Neural cell (in vitro differentiated cells): ENCODE data around the gene PANK1. TPM values are rescaled to one million over a fixed set of nuclear protein-coding genes. Genes with fewer than 3 reads are reported as not detected.

Experiments used
- H2AFZ ChIP-seq: fragments of 200-600, 300-800 bp; sonication (generic), shearing (Covaris generic); 2 replicates; pipeline ENCODE4 v1.6.0; 2014; ENCODE audit warnings: low read depth, mild to moderate bottlenecking, antibody characterized with exemption, low read length, moderate library complexity
- H3F3A ChIP-seq: fragments of 200-600 bp; shearing (Covaris generic); 2 replicates; pipeline ENCODE4 v1.6.1; 2016; ENCODE audit warnings: mild to moderate bottlenecking, moderate library complexity, mixed read lengths, antibody characterized with exemption, low read length; ENCODE audit not compliant: insufficient read depth, poor library complexity, severe bottlenecking
- H3K27ac ChIP-seq: fragments of 200-600, 300-800 bp; sonication (generic), shearing (Covaris generic); 2 replicates; pipeline ENCODE4 v1.5.1; 2014; ENCODE audit warnings: mild to moderate bottlenecking, low read length, moderate library complexity
- H3K27me3 ChIP-seq: fragments of 300-800, 200-600 bp; sonication (generic), shearing (Covaris generic); 2 replicates; pipeline ENCODE4 v1.6.0; 2014; ENCODE audit warnings: mild to moderate bottlenecking, low read depth, low read length, moderate library complexity; ENCODE audit not compliant: insufficient read depth
- H3K36me3 ChIP-seq: fragments of 300-800, 200-600 bp; sonication (generic), shearing (Covaris generic); 2 replicates; pipeline ENCODE4 v1.5.1; 2014; ENCODE audit warnings: mild to moderate bottlenecking, antibody characterized with exemption, low read length, moderate library complexity; ENCODE audit not compliant: insufficient read depth
- H3K4me2 ChIP-seq: fragments of 300-800, 200-600 bp; sonication (generic), shearing (Covaris generic); 2 replicates; pipeline ENCODE4 v1.6.0; 2014; ENCODE audit warnings: mild to moderate bottlenecking, low read length
- H3K4me3 ChIP-seq: fragments of 300-800, 200-600 bp; sonication (generic), shearing (Covaris generic); 2 replicates; pipeline ENCODE4 v1.5.1; 2014; ENCODE audit warnings: mild to moderate bottlenecking, low read length, moderate library complexity
- H3K79me2 ChIP-seq: fragments of 200-600 bp; shearing (Covaris generic); replicated peaks from 2 replicates; pipeline ENCODE4 v1.6.0; 2014; ENCODE audit warnings: mild to moderate bottlenecking, low read length, moderate library complexity; ENCODE audit not compliant: insufficient read depth
- H3K9ac ChIP-seq: fragments of 300-800, 200-600 bp; sonication (generic), shearing (Covaris generic); 2 replicates; pipeline ENCODE4 v1.6.1; 2016; ENCODE audit warnings: mild to moderate bottlenecking, low read length, mixed read lengths
- H3K9me2 ChIP-seq: fragments of 200-600 bp; shearing (Covaris generic); 2 replicates; pipeline ENCODE4 v1.6.1; 2016; ENCODE audit warnings: mild to moderate bottlenecking, low read length, mixed read lengths; ENCODE audit not compliant: insufficient read depth
- H3K9me3 ChIP-seq: fragments of 200-600, 300-800 bp; sonication (generic), shearing (Covaris generic); 2 replicates; pipeline ENCODE4 v1.6.1; 2016; ENCODE audit warnings: mild to moderate bottlenecking, mixed run types, low read length, moderate library complexity, mixed read lengths
- H4K20me1 ChIP-seq: fragments of 200-600 bp; shearing (Covaris generic); 2 replicates; pipeline ENCODE4 v1.6.1; 2016; ENCODE audit warnings: mild to moderate bottlenecking, mixed run types; ENCODE audit not compliant: insufficient read depth
- CTCF ChIP-seq: fragments of 450-650 bp; IDR thresholded peaks from 2 replicates; pipeline ENCODE4 v1.5.1; 2014; ENCODE audit warnings: antibody characterized with exemption, mild to moderate bottlenecking, moderate library complexity; ENCODE audit not compliant: poor library complexity, severe bottlenecking
- EP300 ChIP-seq: fragments of 450-650 bp; conservative IDR thresholded peaks from 2 replicates; pipeline ENCODE4 v1.6.1; 2014; ENCODE audit warnings: antibody characterized with exemption, mild to moderate bottlenecking, moderate library complexity; ENCODE audit not compliant: poor library complexity, severe bottlenecking
- EZH2 ChIP-seq: fragments of 200-600, 300-800 bp; shearing (Covaris generic), sonication (generic); IDR thresholded peaks from 2 replicates; pipeline ENCODE4 v1.6.1; 2014; ENCODE audit warnings: antibody characterized with exemption, low read length, borderline replicate concordance, mild to moderate bottlenecking; ENCODE audit not compliant: insufficient read depth, poor library complexity, severe bottlenecking
- MXI1 ChIP-seq: fragments of 450-650 bp; conservative IDR thresholded peaks from 2 replicates; pipeline ENCODE4 v1.6.1; 2014; ENCODE audit warnings: antibody characterized with exemption, mild to moderate bottlenecking; ENCODE audit not compliant: poor library complexity, severe bottlenecking
- POLR2AphosphoS5 ChIP-seq: IDR thresholded peaks from 2 replicates; pipeline ENCODE4 v1.6.1; 2012
- RAD21 ChIP-seq: fragments of 450-650 bp; conservative IDR thresholded peaks from 2 replicates; pipeline ENCODE4 v1.6.1; 2014; ENCODE audit warnings: antibody characterized with exemption, mild to moderate bottlenecking, moderate library complexity
- REST ChIP-seq: IDR thresholded peaks from 2 replicates; pipeline ENCODE4 v1.6.1; 2012; ENCODE audit warnings: borderline replicate concordance
- SMC3 ChIP-seq: fragments of 450-650 bp; conservative IDR thresholded peaks from 2 replicates; pipeline ENCODE4 v1.6.1; 2014; ENCODE audit warnings: antibody characterized with exemption, mild to moderate bottlenecking, moderate library complexity; ENCODE audit not compliant: poor library complexity
- TAF1 ChIP-seq: IDR thresholded peaks from 2 replicates; pipeline ENCODE4 v1.6.1; 2012; ENCODE audit warnings: low read depth
- polyA plus RNA-seq: library from polyadenylated mRNA; depleted of rRNA; stranded (reverse); fragments of >200 nt; gene quantifications from 2 replicates; pipeline ENCODE4 v1.2.3, GENCODE V29; 2014

PANK1 gene
- polyA plus RNA-seq, 1 donor from 2014 or later = 15.4 TPM

- Histone ChIP-seq H3K9ac (no peak overlapping the region), H3K9me3 (no peaks in the 10 kb centered on the region), H3F3A (no peaks in the 10 kb centered on the region), H3K27ac (no peak overlapping the region), H3K36me3 (no peaks in the 10 kb centered on the region), H4K20me1 (no peaks in the 10 kb centered on the region), H3K27me3 (no peaks in the 10 kb centered on the region), H3K4me2 (no peak overlapping the region), H2AFZ (no peak overlapping the region), H3K4me3 (no peak overlapping the region), H3K79me2 (no peaks in the 10 kb centered on the region), H3K9me2 (no peaks in the 10 kb centered on the region)
- no peak for TF ChIP-seq TAF1
- TF ChIP-seq EZH2 = no peak
- TF ChIP-seq RAD21 = no peak
- TF ChIP-seq SMC3 = no peak
- no peak for TF ChIP-seq MXI1
- TF ChIP-seq EP300 = no peak
- no peak for TF ChIP-seq REST
- TF ChIP-seq POLR2AphosphoS5 = no peak
- no peak for TF ChIP-seq CTCF
These were observed 94.5 kb downstream of the PANK1 start for GRCh38 chr10:89550509-89550908.

GRCh38 chr10:89549510-89549909 is 95.5 kb downstream of the PANK1 start:
- Histone ChIP-seq H3K36me3 (no peaks in the 10 kb centered on the region), H3K27me3 (no peaks in the 10 kb centered on the region), H3K9ac (no peak overlapping the region), H3K79me2 (no peaks in the 10 kb centered on the region), H3K9me3 (no peaks in the 10 kb centered on the region), H4K20me1 (no peaks in the 10 kb centered on the region), H3F3A (no peaks in the 10 kb centered on the region), H3K4me3 (no peak overlapping the region), H3K9me2 (no peaks in the 10 kb centered on the region), H3K27ac (no peak overlapping the region), H3K4me2 (no peak overlapping the region), H2AFZ (no peak overlapping the region)
- TF ChIP-seq MXI1 (no peak), TAF1 (no peak), EP300 (no peak), RAD21 (no peak), EZH2 (no peak)

DNA sequence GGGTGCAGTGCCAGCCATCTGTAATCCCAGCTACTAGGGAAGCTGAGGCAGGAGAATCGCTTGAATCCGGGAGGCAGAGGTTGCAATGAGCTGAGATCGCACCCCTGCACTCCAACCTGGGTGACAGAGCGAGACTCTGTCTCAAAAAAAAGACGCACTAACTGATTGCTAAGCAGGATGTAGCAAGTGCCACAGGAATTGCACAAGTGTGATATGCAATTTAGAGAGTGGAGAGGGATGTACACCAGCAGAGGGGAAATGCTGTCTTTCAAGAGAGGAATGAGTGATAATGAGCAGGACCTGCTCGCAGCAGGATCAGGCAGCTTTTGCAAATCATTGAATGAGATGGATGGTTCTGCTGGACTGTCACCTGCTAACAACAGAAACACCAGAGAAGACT is 96.4 kb downstream of the PANK1 start:
- Histone ChIP-seq H4K20me1 (no peaks in the 10 kb centered on the region), H3K27ac (no peak overlapping the region), H3F3A (no peaks in the 10 kb centered on the region), H3K4me3 (no peak overlapping the region), H2AFZ (no peak overlapping the region), H3K4me2 (no peak overlapping the region), H3K9me2 (no peaks in the 10 kb centered on the region), H3K9ac (no peak overlapping the region), H3K27me3 (no peaks in the 10 kb centered on the region), H3K36me3 (no peaks in the 10 kb centered on the region), H3K9me3 (no peaks in the 10 kb centered on the region), H3K79me2 (no peaks in the 10 kb centered on the region)
- TF ChIP-seq REST = no peak
- no peak for TF ChIP-seq SMC3
- TF ChIP-seq EZH2 = no peak
- TF ChIP-seq POLR2AphosphoS5 = no peak
- no peak for TF ChIP-seq EP300
- TF ChIP-seq MXI1 = no peak
- TF ChIP-seq TAF1 = no peak
- no peak for TF ChIP-seq CTCF
- no peak for TF ChIP-seq RAD21
